ENCODE measurements around the gene STK24. TPM values are rescaled to one million over a fixed set of nuclear protein-coding genes. Genes with fewer than 3 reads are reported as not detected.

STK24 gene
- total RNA-seq, 2 experiments from 2014 or later = 60.4 to 88.7 TPM

DNA sequence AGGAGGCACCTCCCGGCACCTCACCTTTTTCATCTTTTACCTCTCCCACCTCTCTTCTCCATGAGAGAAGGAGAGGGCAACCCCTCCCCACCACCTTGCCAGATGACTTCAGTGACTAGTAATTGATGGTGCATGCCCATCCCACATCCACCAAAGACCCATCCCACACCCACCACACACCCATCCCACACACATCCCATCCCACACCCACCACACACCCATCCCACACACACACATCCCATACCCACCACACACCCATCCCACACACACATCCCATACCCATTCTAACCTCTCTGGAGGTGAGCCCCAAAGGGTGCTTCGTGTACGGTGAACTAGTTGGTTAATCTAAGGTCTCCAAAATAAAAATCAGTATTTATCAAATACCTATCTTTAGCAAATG, 44.7 kb downstream of the STK24 start:
- Histone ChIP-seq H4K20me1 (ENCODE audit: insufficient read depth, low read length) (peaks cover 4% of the 10 kb centered on the region; the same call in 1 of the 2 replicates), H3K4me3 (ENCODE audit: low read depth, low read length, poor library complexity, severe bottlenecking) (no peak overlapping the region), H2AFZ (ENCODE audit: low read length) (no peak overlapping the region), H3K4me2 (ENCODE audit: low read length) (no peak overlapping the region), H3K36me3 (ENCODE audit: insufficient read depth, low read length) (no peaks in the 10 kb centered on the region), H3K4me1 (ENCODE audit: insufficient read depth, low read length, poor library complexity, severe bottlenecking) (no peaks in the 10 kb centered on the region), H3K79me2 (ENCODE audit: insufficient read depth, low read depth, low read length) (peaks cover 79% of the 10 kb centered on the region), H3K9me3 (ENCODE audit: low read length) (no peaks in the 10 kb centered on the region), H3K27ac (ENCODE audit: low read depth, low read length, poor library complexity, severe bottlenecking) (no peak overlapping the region), H3K9me2 (ENCODE audit: insufficient read depth, low read length) (no peaks in the 10 kb centered on the region)
- intact Hi-C loops (cut with micrococcal nuclease; ENCODE audit: unreplicated experiment) = no loop called here
- ChIA-PET POLR2A (no interaction called here), CTCF (ENCODE audit: unreplicated experiment) (no interaction called here)
- DNase-seq (ENCODE audit: low spot score) = no peak
- no TSS peak for BruUV-seq (replicated peaks)
- TF ChIP-seq, protein P1, sequence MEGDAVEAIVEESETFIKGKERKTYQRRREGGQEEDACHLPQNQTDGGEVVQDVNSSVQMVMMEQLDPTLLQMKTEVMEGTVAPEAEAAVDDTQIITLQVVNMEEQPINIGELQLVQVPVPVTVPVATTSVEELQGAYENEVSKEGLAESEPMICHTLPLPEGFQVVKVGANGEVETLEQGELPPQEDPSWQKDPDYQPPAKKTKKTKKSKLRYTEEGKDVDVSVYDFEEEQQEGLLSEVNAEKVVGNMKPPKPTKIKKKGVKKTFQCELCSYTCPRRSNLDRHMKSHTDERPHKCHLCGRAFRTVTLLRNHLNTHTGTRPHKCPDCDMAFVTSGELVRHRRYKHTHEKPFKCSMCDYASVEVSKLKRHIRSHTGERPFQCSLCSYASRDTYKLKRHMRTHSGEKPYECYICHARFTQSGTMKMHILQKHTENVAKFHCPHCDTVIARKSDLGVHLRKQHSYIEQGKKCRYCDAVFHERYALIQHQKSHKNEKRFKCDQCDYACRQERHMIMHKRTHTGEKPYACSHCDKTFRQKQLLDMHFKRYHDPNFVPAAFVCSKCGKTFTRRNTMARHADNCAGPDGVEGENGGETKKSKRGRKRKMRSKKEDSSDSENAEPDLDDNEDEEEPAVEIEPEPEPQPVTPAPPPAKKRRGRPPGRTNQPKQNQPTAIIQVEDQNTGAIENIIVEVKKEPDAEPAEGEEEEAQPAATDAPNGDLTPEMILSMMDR (conservative IDR thresholded peaks at IDR 0.05; ENCODE audit: low read length) = no peak
- no peak for TF ChIP-seq EZH2phosphoT487 (IDR thresholded peaks at IDR 0.05; ENCODE audit: borderline replicate concordance, low read depth, low read length)

DNA sequence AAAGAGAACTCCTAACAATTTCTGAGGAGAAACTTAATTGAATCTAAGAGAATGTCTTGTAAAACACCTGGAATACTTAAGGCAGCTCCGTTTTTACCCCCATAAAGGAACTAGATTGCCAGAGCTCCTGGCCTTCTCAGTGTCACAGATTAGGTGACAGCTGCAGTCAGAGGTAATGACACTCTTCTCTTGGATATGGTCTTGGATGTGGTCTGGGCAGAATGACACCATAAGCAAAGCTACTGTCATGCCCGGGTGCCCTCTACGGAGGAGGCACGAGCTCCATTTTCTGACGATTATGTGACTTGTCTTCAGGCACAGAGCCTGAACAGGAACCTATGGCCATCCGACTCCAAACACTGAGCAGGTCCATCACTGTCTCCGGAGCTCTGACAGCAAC, 46.7 kb downstream of the STK24 start:
- Histone ChIP-seq H3K9me2 (ENCODE audit: insufficient read depth, low read length) (no peaks in the 10 kb centered on the region), H3K9me3 (ENCODE audit: low read length) (no peaks in the 10 kb centered on the region), H3K4me1 (ENCODE audit: insufficient read depth, low read length, poor library complexity, severe bottlenecking) (peaks cover 7% of the 10 kb centered on the region), H3K36me3 (ENCODE audit: insufficient read depth, low read length) (no peaks in the 10 kb centered on the region), H3K4me2 (ENCODE audit: low read length) (no peak overlapping the region), H2AFZ (ENCODE audit: low read length) (no peak overlapping the region), H4K20me1 (ENCODE audit: insufficient read depth, low read length) (peaks cover 8% of the 10 kb centered on the region; the same call in 1 of the 2 replicates), H3K27ac (ENCODE audit: low read depth, low read length, poor library complexity, severe bottlenecking) (no peak overlapping the region), H3K4me3 (ENCODE audit: low read depth, low read length, poor library complexity, severe bottlenecking) (no peak overlapping the region), H3K79me2 (ENCODE audit: insufficient read depth, low read depth, low read length) (peaks cover 81% of the 10 kb centered on the region)
- no peak for DNase-seq (ENCODE audit: low spot score)
- CTCF ChIA-PET (ENCODE audit: unreplicated experiment) = no interaction called here
- BruUV-seq (replicated peaks) = no TSS peak
- intact Hi-C loops (cut with micrococcal nuclease; ENCODE audit: unreplicated experiment) = no loop called here
- POLR2A ChIA-PET = interaction anchor here (0.9 kb wide), 1 partner anchor 11 kb away, joined by 4 read pairs; no protein-coding TSS in a partner anchor
- TF ChIP-seq EZH2phosphoT487 (IDR thresholded peaks at IDR 0.05; ENCODE audit: borderline replicate concordance, low read depth, low read length) = no peak
- TF ChIP-seq, protein P1 (conservative IDR thresholded peaks at IDR 0.05; ENCODE audit: low read length) = no peak

DNA sequence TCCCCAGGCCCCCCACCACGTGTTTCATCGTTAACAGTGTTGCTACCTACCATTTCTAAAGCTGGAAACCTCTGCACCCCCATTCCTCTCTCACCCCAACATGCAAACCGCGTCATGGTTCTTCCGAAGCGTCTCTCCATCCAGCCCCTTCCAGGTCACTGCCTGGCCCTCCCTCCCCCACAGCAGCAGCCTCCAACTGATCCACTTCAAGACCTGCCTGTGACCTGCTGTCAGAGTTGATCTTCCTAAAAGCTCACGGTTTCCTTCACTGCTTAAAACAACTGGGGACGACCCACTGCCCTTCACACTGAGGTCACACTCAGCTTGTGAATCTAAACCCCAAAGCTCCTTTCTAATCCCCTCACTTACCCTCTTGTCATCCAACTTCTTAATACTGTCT, 47.7 kb downstream of the STK24 start:
- Histone ChIP-seq H2AFZ (ENCODE audit: low read length) (no peak overlapping the region), H3K4me2 (ENCODE audit: low read length) (no peak overlapping the region), H4K20me1 (ENCODE audit: insufficient read depth, low read length) (peaks cover 8% of the 10 kb centered on the region; the same call in 1 of the 2 replicates), H3K4me1 (ENCODE audit: insufficient read depth, low read length, poor library complexity, severe bottlenecking) (peaks cover 17% of the 10 kb centered on the region), H3K27ac (ENCODE audit: low read depth, low read length, poor library complexity, severe bottlenecking) (no peak overlapping the region), H3K9me3 (ENCODE audit: low read length) (no peaks in the 10 kb centered on the region), H3K36me3 (ENCODE audit: insufficient read depth, low read length) (no peaks in the 10 kb centered on the region), H3K4me3 (ENCODE audit: low read depth, low read length, poor library complexity, severe bottlenecking) (no peak overlapping the region), H3K79me2 (ENCODE audit: insufficient read depth, low read depth, low read length) (peaks cover 81% of the 10 kb centered on the region), H3K9me2 (ENCODE audit: insufficient read depth, low read length) (no peaks in the 10 kb centered on the region)
- DNase-seq (ENCODE audit: low spot score) = no peak
- no TSS peak for BruUV-seq (replicated peaks)
- ChIA-PET CTCF (ENCODE audit: unreplicated experiment) (no interaction called here), POLR2A (interaction anchor here (0.7 kb wide), 1 partner anchor 10 kb away, joined by 3 read pairs; no protein-coding TSS in a partner anchor)
- TF ChIP-seq EZH2phosphoT487 (IDR thresholded peaks at IDR 0.05; ENCODE audit: borderline replicate concordance, low read depth, low read length) = no peak
- TF ChIP-seq, protein P1 (conservative IDR thresholded peaks at IDR 0.05; ENCODE audit: low read length) = no peak
- intact Hi-C loops (cut with micrococcal nuclease; ENCODE audit: unreplicated experiment) = no loop called here

Data from OCI-LY7 (cell line).